Stomach (tissue), 9 donors: Measurements from ENCODE around the gene CREB3L1. TPM values are rescaled to one million over a fixed set of nuclear protein-coding genes. Genes with fewer than 3 reads are reported as not detected.
A peak's percentile ranks its signal among the peaks of the same experiment; 100 is the strongest.

Experiments
- DNase-seq, 2 donors: peaks; one replicate each; pipeline versions ENCODE4 v3.0.0 to v3.0.0-alpha.2; 2013 to 2019
- H3K27ac ChIP-seq, 5 donors: fragments of 200-600 bp in 4 of 5; sonication (generic) in 4 of 5; one replicate each; pipeline ENCODE4 v1.5.1; 2013 to 2019; ENCODE audit warnings: mild to moderate bottlenecking in 1 of 5, moderate library complexity in 1 of 5
- H3K27me3 ChIP-seq, 3 donors: fragments of 200-600 bp; sonication (generic); one replicate each; pipeline ENCODE4 v1.5.1; 2017 to 2019; ENCODE audit warnings: mixed run types in 1 of 3
- H3K36me3 ChIP-seq, 4 donors: fragments of 200-600 bp; sonication (generic); 1 replicate in 3 of 4; 2 replicates in 1 of 4; pipeline ENCODE4 v1.5.1; 2016 to 2019
- H3K4me1 ChIP-seq, 4 donors: fragments of 200-600 bp; sonication (generic); one replicate each; pipeline ENCODE4 v1.5.1; 2016 to 2019
- H3K4me3 ChIP-seq, 4 donors: fragments of 200-600 bp; sonication (generic) in 3 of 4; one replicate each; pipeline ENCODE4 v1.5.1; 2016 to 2019; ENCODE audit warnings: mild to moderate bottlenecking in 1 of 4
- H3K9me3 ChIP-seq, 4 donors: fragments of 200-600 bp; sonication (generic); one replicate each; pipeline ENCODE4 v1.5.1; 2016 to 2019
- EP300 ChIP-seq: sonication (generic); formaldehyde crosslinking; IDR thresholded peaks from one replicate; pipeline ENCODE4 v1.6.1; 2017; ENCODE audit warnings: antibody characterized with exemption
- POLR2A ChIP-seq, 4 donors: fragments of 450-650 bp; IDR thresholded peaks; one replicate each; pipeline ENCODE4 v1.6.1; 2016; ENCODE audit warnings: antibody characterized with exemption in 4 of 4, control low read depth in 2 of 4, mild to moderate bottlenecking in 1 of 4, moderate library complexity in 1 of 4
- POLR2AphosphoS5 ChIP-seq, 3 donors: sonication (generic); formaldehyde crosslinking; IDR thresholded peaks; one replicate each; pipeline ENCODE4 v1.6.1; 2016; ENCODE audit warnings: antibody characterized with exemption in 3 of 3
- WGBS, 5 donors: extraction: QIAGEN DNeasy Blood & Tissue Kit in 3 of 5; methylation state at CpG; one replicate each; pipeline versions ENCODE4 v1.1.5 to v1.1.7; 2013 to 2018; 5-methylcytosine and 5-hydroxymethylcytosine counted together
- intact Hi-C: fragments of 100-400 bp; cut with DNase I; formaldehyde crosslinking; loops from one replicate; pipeline ENCODE4 v1.15.1; 2023; ENCODE audit warnings: low total_unique reads
- polyA plus RNA-seq, 3 donors: library from polyadenylated mRNA; stranded (reverse); fragments of 200-250 nt; gene quantifications; one replicate each; pipeline ENCODE4 v1.2.3, GENCODE V29; 2013
- total RNA-seq, 5 donors: library from RNA; depleted of rRNA; stranded (reverse); fragments of >200 nt; gene quantifications; one replicate each; pipeline versions ENCODE4 v1.1.0 to v1.2.3, GENCODE V29; 2014 to 2016
- TF ChIP-seq, protein P1 (sequence below), 7 experiments: fragments of 450-650 bp in 4 of 7; fragments of 200-600 bp in 3 of 7; sonication (generic) in 3 of 7; IDR thresholded peaks; one replicate each; pipeline ENCODE4 v1.5.1; 2016 to 2019; ENCODE audit warnings: antibody characterized with exemption in 7 of 7, control low read depth in 2 of 7, mild to moderate bottlenecking in 1 of 7
- donor health status: healthy with polysubstance abuse.
- donor health status: Bipolar disorder and iron deficiency.
- donor health status: healthy.

CREB3L1 gene
- total and polyA plus RNA-seq, 8 donors: 21.0 to 125 (median 48.4) TPM

- Histone ChIP-seq H3K36me3 (no peaks in the 10 kb centered on the region), H3K4me1 (peaks cover 45 to 68% (median 55%) of the 10 kb centered on the region in 4 donors), H3K27me3 (peaks cover 0 to 15% (median 0%) of the 10 kb centered on the region in 3 donors), H3K9me3 (no peaks in the 10 kb centered on the region), H3K27ac (peak overlapping the region; percentile 88 to 93 (median 91)), H3K4me3 (no peak overlapping the region)
- WGBS, 5 donors: 54 to 72% (median 64%) methylated on average over 16 of the region's 16 CpGs
- intact Hi-C loops: no loop called here
- DNase-seq: peak in 1 of 2 donors; percentile 31
- TF ChIP-seq POLR2A (IDR thresholded peaks at IDR 0.05) (no peak), POLR2AphosphoS5 (IDR thresholded peaks at IDR 0.05) (peak in 1 of 3 donors; percentile 13)
Measured at GRCh38 chr11:46271875-46272815, 5.3 kb upstream of the CREB3L1 start.

DNA sequence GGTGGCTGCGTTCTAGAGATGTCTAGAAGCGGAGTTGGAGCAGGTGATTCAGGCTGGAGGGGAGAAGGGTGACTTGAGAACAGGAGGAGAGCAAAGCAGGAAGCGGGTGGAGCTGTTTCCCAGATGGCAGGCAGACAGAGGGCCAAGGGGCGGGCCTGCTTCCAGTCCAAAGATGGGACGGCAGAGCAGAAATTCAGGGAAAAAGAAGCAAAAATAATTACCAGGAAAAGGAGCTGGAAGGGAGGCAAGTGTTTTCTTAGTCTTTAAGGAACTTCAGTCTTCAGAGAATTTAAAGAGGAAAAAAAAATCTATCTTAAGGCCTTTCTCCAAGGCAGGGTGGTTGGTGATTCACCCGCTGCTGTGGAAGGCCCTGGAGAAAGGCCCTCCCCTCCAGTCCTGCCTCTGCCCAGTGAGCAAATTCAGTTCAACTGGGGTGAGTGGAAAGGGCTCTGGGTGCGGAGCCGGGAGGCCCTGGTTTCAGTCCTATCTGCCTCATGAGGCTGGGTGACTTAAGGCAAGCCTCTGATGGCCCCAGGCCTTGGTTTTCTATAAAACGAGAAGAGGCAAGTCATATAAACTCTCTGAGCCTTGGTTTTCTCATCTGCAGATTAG lies 4.5 kb upstream of the CREB3L1 start:
- peaks cover 49 to 75% (median 63%) of the 10 kb centered on the region in 4 donors for H3K4me1 ChIP-seq

DNA sequence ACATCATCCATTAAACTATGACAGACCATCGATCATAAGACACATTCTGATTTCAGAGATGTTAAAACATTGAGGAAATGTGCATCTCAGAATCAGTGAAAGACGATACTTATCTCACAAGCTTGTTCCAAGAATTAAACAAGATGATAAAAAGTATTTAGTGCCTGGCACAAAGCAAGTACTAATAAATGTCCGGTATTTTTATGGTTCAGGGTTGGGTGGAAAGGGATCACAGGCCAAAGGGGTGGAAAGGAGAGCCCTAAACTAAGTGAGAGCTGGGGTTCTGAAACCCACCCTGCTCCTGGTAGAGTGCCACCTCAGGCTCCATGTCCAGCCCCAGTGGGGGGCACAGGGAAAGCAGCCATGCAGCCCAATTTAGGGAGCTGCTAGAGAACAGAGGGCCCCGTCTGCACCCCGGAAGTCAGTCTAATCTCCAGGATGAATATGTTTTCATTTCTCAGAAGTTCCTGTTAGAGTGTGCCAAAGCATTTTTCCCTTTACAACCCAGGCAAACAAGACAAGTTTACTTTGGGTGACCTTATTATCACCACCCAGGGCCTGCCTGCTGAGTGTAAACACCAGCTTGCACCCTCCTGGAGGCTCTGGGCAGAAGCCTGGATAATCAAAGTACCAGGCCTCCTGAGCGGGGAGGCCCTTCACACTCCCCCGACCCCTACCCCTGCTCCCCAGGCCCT lies 3.8 kb upstream of the CREB3L1 start:
- Histone ChIP-seq H3K36me3 (no peaks in the 10 kb centered on the region), H3K27me3 (peaks cover 0 to 30% (median 13%) of the 10 kb centered on the region in 3 donors), H3K4me1 (peaks cover 49 to 83% (median 68%) of the 10 kb centered on the region in 4 donors), H3K27ac (peak overlapping the region; percentile 88 to 93 (median 91)), H3K9me3 (no peaks in the 10 kb centered on the region), H3K4me3 (no peak overlapping the region)
- TF ChIP-seq, protein P1, sequence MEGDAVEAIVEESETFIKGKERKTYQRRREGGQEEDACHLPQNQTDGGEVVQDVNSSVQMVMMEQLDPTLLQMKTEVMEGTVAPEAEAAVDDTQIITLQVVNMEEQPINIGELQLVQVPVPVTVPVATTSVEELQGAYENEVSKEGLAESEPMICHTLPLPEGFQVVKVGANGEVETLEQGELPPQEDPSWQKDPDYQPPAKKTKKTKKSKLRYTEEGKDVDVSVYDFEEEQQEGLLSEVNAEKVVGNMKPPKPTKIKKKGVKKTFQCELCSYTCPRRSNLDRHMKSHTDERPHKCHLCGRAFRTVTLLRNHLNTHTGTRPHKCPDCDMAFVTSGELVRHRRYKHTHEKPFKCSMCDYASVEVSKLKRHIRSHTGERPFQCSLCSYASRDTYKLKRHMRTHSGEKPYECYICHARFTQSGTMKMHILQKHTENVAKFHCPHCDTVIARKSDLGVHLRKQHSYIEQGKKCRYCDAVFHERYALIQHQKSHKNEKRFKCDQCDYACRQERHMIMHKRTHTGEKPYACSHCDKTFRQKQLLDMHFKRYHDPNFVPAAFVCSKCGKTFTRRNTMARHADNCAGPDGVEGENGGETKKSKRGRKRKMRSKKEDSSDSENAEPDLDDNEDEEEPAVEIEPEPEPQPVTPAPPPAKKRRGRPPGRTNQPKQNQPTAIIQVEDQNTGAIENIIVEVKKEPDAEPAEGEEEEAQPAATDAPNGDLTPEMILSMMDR (IDR thresholded peaks at IDR 0.05): no peak
- TF ChIP-seq POLR2A (IDR thresholded peaks at IDR 0.05) (peak in 1 of 4 donors; percentile 16), EP300 (no peak), POLR2AphosphoS5 (IDR thresholded peaks at IDR 0.05) (peak in 2 of 3 donors; percentile 75 to 87)
- DNase-seq: peak; percentile 78 to 88
- WGBS, 5 donors: 22 to 36% (median 30%) methylated on average over 7 of the region's 7 CpGs
- intact Hi-C loops: no loop called here

More for the DNA sequence above, 4.5 kb upstream of the CREB3L1 start:
- TF ChIP-seq POLR2AphosphoS5 (IDR thresholded peaks at IDR 0.05) (peak in 1 of 3 donors; percentile 14), POLR2A (IDR thresholded peaks at IDR 0.05) (no peak), EP300 (no peak)
- H3K4me3 ChIP-seq: no peak overlapping the region
- H3K36me3 ChIP-seq: no peaks in the 10 kb centered on the region
- intact Hi-C loops: no loop called here
- H3K27ac ChIP-seq: peak overlapping the region; percentile 88 to 93 (median 91)
- peaks cover 0 to 22% (median 7%) of the 10 kb centered on the region in 3 donors for H3K27me3 ChIP-seq
- 19 to 30% (median 23%) methylated on average over 9 of the region's 9 CpGs for WGBS, 5 donors
- H3K9me3 ChIP-seq: no peaks in the 10 kb centered on the region
- peak; percentile 72 to 86 for DNase-seq

DNA sequence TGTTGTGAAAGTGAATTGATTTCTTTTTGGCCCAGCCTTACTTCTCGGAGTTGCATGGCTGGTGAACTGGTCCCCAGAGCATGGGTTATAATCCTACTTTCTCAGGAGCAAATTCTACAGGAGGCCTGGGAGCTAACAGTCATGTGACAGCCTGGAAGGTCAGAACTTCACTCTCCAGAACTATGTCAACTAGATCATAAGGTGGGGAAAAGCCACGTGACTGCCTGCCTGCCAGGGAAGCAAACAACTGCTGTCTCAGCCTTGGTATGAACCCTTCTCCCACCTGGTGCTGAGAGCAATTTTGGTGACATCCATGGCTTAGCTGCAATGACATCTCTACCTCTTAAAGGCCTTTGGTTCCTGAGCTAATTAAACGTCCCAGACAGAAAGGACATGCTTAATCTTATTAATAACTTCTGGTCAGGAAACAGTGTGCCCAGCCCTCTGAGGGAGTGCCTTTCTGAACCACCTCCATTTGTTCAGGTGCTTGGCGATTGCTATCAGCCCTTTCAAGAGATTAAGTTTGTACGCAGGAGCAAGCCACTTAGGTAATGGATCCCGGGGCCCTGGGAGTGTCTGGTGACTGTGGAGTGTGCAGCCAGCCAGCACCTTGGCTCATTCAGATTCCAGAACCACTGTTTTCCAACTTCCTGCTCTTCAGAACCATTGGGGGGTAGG lies 1.4 kb upstream of the CREB3L1 start:
- intact Hi-C loops: no loop called here
- H3K27ac ChIP-seq: peak overlapping the region; percentile 87 to 93 (median 90)
- peak; percentile 83 to 90 for DNase-seq
- no peak overlapping the region for H3K4me3 ChIP-seq
- H3K4me1 ChIP-seq: peaks cover 57 to 96% (median 85%) of the 10 kb centered on the region in 4 donors
- peaks cover 0 to 48% (median 13%) of the 10 kb centered on the region in 3 donors for H3K27me3 ChIP-seq
- H3K9me3 ChIP-seq: no peaks in the 10 kb centered on the region
- peak in 2 of 3 donors; percentile 49 to 66 for TF ChIP-seq POLR2AphosphoS5 (IDR thresholded peaks at IDR 0.05)
- TF ChIP-seq, protein P1 (IDR thresholded peaks at IDR 0.05): no peak
- TF ChIP-seq POLR2A (IDR thresholded peaks at IDR 0.05): no peak
- TF ChIP-seq EP300: no peak
- 21 to 39% (median 32%) methylated on average over 6 of the region's 6 CpGs for WGBS, 5 donors
- H3K36me3 ChIP-seq: no peaks in the 10 kb centered on the region
